HepG2 (cell line): ENCODE results near the gene LGALS4. TPM values are rescaled to one million over a fixed set of nuclear protein-coding genes. Genes with fewer than 3 reads are reported as not detected.

Source experiments
- ELF3 ChIP-seq: IDR thresholded peaks from 2 replicates; pipeline ENCODE4 v1.6.1; 2016; ENCODE audit warnings: missing genetic modification reagents, missing compliant biosample characterization
- ERF ChIP-seq: IDR thresholded peaks from 2 replicates; pipeline ENCODE4 v1.6.1; 2018; ENCODE audit warnings: missing biosample characterization, missing genetic modification reagents
- FOXA3 ChIP-seq: IDR thresholded peaks from 2 replicates; pipeline ENCODE4 v1.6.1; 2016; ENCODE audit warnings: missing genetic modification reagents, missing compliant biosample characterization
- GLI4 ChIP-seq: sonication (generic); formaldehyde crosslinking; IDR thresholded peaks from 2 replicates; pipeline ENCODE4 v1.5.1; 2020; ENCODE audit warnings: missing genetic modification reagents, mild to moderate bottlenecking, moderate library complexity, borderline replicate concordance
- HHEX ChIP-seq: IDR thresholded peaks from 2 replicates; pipeline ENCODE4 v1.6.1; 2016; ENCODE audit warnings: control low read depth
- KDM2A ChIP-seq: sonication (generic); formaldehyde crosslinking; IDR thresholded peaks from 2 replicates; pipeline ENCODE4 v1.4.0; 2020; ENCODE audit warnings: low read depth, missing genetic modification reagents, borderline replicate concordance
- MAFG ChIP-seq: sonication (generic); formaldehyde crosslinking; IDR thresholded peaks from 2 replicates; pipeline ENCODE4 v1.5.1; 2020; ENCODE audit warnings: mild to moderate bottlenecking, missing genetic modification reagents
- MXD3 ChIP-seq: IDR thresholded peaks from 2 replicates; pipeline ENCODE4 v1.6.1; 2016; ENCODE audit warnings: mild to moderate bottlenecking, missing biosample characterization, missing genetic modification reagents
- MZF1 ChIP-seq: sonication (generic); formaldehyde crosslinking; IDR thresholded peaks from 2 replicates; pipeline ENCODE4 v1.8.1; 2023; ENCODE audit warnings: mild to moderate bottlenecking, missing genetic modification reagents, borderline replicate concordance
- PLRG1 ChIP-seq: fragments of 450-650 bp; conservative IDR thresholded peaks from 2 replicates; pipeline ENCODE4 v1.6.1; 2016
- PRMT3 ChIP-seq: sonication (generic); formaldehyde crosslinking; IDR thresholded peaks from 2 replicates; pipeline ENCODE4 v1.8.1; 2022; ENCODE audit warnings: low read depth, mild to moderate bottlenecking, moderate library complexity, missing genetic modification reagents, borderline replicate concordance
- RELA ChIP-seq: sonication (generic); formaldehyde crosslinking; IDR thresholded peaks from 2 replicates; pipeline ENCODE4 v1.4.0; 2020; ENCODE audit warnings: missing genetic modification reagents
- SMYD3 ChIP-seq: sonication (generic); formaldehyde crosslinking; IDR thresholded peaks from 2 replicates; pipeline ENCODE4 v1.8.1; 2023; ENCODE audit warnings: mild to moderate bottlenecking, missing genetic modification reagents
- SNAPC4 ChIP-seq: sonication (generic); formaldehyde crosslinking; IDR thresholded peaks from 2 replicates; pipeline ENCODE4 v1.4.0; 2020; ENCODE audit warnings: mild to moderate bottlenecking, missing genetic modification reagents
- SP4 ChIP-seq: sonication (generic); formaldehyde crosslinking; IDR thresholded peaks from 2 replicates; pipeline ENCODE4 v1.8.1; 2023; ENCODE audit warnings: mild to moderate bottlenecking, missing genetic modification reagents
- TBP ChIP-seq: sonication (generic); formaldehyde crosslinking; IDR thresholded peaks from 2 replicates; pipeline ENCODE4 v1.5.0; 2020; ENCODE audit warnings: missing genetic modification reagents
- TRIM22 ChIP-seq: fragments of 450-650 bp; IDR thresholded peaks from 2 replicates; pipeline ENCODE4 v1.6.1; 2017
- ZFY ChIP-seq: sonication (generic); formaldehyde crosslinking; IDR thresholded peaks from 2 replicates; pipeline ENCODE4 v1.4.0; 2020; ENCODE audit warnings: missing genetic modification reagents
- ZNF10 ChIP-seq: sonication (generic); formaldehyde crosslinking; IDR thresholded peaks from 2 replicates; pipeline ENCODE4 v1.4.0; 2020; ENCODE audit warnings: mild to moderate bottlenecking, low read depth, missing genetic modification reagents, borderline replicate concordance
- ZNF101 ChIP-seq: sonication (generic); formaldehyde crosslinking; IDR thresholded peaks from 2 replicates; pipeline ENCODE4 v1.4.0; 2020; ENCODE audit warnings: mild to moderate bottlenecking, low read depth, missing genetic modification reagents, borderline replicate concordance
- ZNF235 ChIP-seq: sonication (generic); formaldehyde crosslinking; IDR thresholded peaks from 2 replicates; pipeline ENCODE4 v1.8.1; 2023; ENCODE audit warnings: mild to moderate bottlenecking, missing genetic modification reagents, borderline replicate concordance
- ZNF24 ChIP-seq: fragments of 450-650 bp; IDR thresholded peaks from 2 replicates; pipeline ENCODE4 v1.6.1; 2017; ENCODE audit warnings: antibody characterized with exemption, mild to moderate bottlenecking
- ZNF264 ChIP-seq: sonication (generic); formaldehyde crosslinking; IDR thresholded peaks from 2 replicates; pipeline ENCODE4 v1.4.0; 2020; ENCODE audit warnings: missing genetic modification reagents
- ZNF292 ChIP-seq: sonication (generic); formaldehyde crosslinking; IDR thresholded peaks from 2 replicates; pipeline ENCODE4 v1.8.1; 2022; ENCODE audit warnings: mild to moderate bottlenecking, low read depth, missing genetic modification reagents, borderline replicate concordance
- ZNF557 ChIP-seq: sonication (generic); formaldehyde crosslinking; IDR thresholded peaks from 2 replicates; pipeline ENCODE4 v1.4.0; 2020; ENCODE audit warnings: missing genetic modification reagents
- ZNF577 ChIP-seq: sonication (generic); formaldehyde crosslinking; IDR thresholded peaks from 2 replicates; pipeline ENCODE4 v1.4.0; 2020; ENCODE audit warnings: mild to moderate bottlenecking, low read depth, missing genetic modification reagents, borderline replicate concordance
- ZNF614 ChIP-seq: IDR thresholded peaks from 2 replicates; pipeline ENCODE4 v1.6.1; 2018; ENCODE audit warnings: missing biosample characterization, missing genetic modification reagents, inconsistent platforms, borderline replicate concordance
- ZNF878 ChIP-seq: sonication (generic); formaldehyde crosslinking; IDR thresholded peaks from 2 replicates; pipeline ENCODE4 v1.8.1; 2023; ENCODE audit warnings: mild to moderate bottlenecking, missing genetic modification reagents, moderate library complexity
- polyA plus RNA-seq, 8 experiments: library from polyadenylated mRNA; depleted of rRNA in 3 of 8; stranded (reverse) in 7 of 8; unstranded in 1 of 8; fragments of >200 nt; fragmentation: Illumina TruSeq in 4 of 8; extraction: Trizol in 4 of 8; gene quantifications; 2 replicates each; pipeline versions ENCODE4 v1.2.1 to v1.2.3, GENCODE V29; 2011 to 2016; ENCODE audit warnings: low read depth in 4 of 8, missing spikeins in 1 of 8, mixed read lengths in 1 of 8; ENCODE audit not compliant: insufficient read depth in 1 of 8
- total RNA-seq, 5 experiments: library from RNA; depleted of rRNA; stranded (reverse); fragments of >200 nt; fragmentation: Illumina TruSeq; extraction: Trizol; gene quantifications; 2 replicates each; pipeline ENCODE4 v1.2.3, GENCODE V29; 2016; ENCODE audit warnings: low read depth in 1 of 5

LGALS4 gene
- total and polyA plus RNA-seq, 2 of the 13 experiments (the other 11 are each of a cell fraction or from before 2014, with no cell fraction given) = 0.24 to 0.71 TPM

- TF ChIP-seq SNAPC4 (CRISPR knock-in tag) (no peak), TRIM22 (no peak), ZNF557 (CRISPR knock-in tag) (no peak), ZNF292 (peak; percentile 36; the same call in 1 of the 2 replicates), KDM2A (CRISPR knock-in tag) (peak; percentile 27; the same call in 1 of the 2 replicates), SMYD3 (0 out of 2 replicates have a peak, but pooled peaks have one; percentile 44), SP4 (CRISPR knock-in tag) (no peak), ELF3 (CRISPR knock-in tag) (peak; percentile 97), ZNF24 (no peak), RELA (no peak), MXD3 (CRISPR knock-in tag) (no peak), ZNF614 (CRISPR knock-in tag) (peak; percentile 92), PLRG1 (no peak), ERF (CRISPR knock-in tag) (peak; percentile 75; the same call in 1 of the 2 replicates), ZNF10 (no peak), ZNF264 (CRISPR knock-in tag) (peak; percentile 88; the same call in 1 of the 2 replicates), ZNF101 (CRISPR knock-in tag) (no peak), ZNF577 (CRISPR knock-in tag) (no peak), GLI4 (CRISPR knock-in tag) (no peak), PRMT3 (no peak), MZF1 (CRISPR knock-in tag) (no peak), TBP (CRISPR knock-in tag) (no peak), ZNF878 (CRISPR knock-in tag) (no peak), HHEX (no peak), ZNF235 (CRISPR knock-in tag) (no peak), FOXA3 (CRISPR knock-in tag) (peak; percentile 85), MAFG (CRISPR knock-in tag) (no peak), ZFY (CRISPR knock-in tag) (no peak)
These were observed 53.1 kb downstream of the LGALS4 start (continued) for GRCh38 chr19:38759590-38760003.
